Measurements from ENCODE around the gene LAD1. TPM values are rescaled to one million over a fixed set of nuclear protein-coding genes. Genes with fewer than 3 reads are reported as not detected.

Gene LAD1
- total and polyA plus RNA-seq, 9 of the 15 experiments (the other 6 are each of a cell fraction or from before 2014, with no cell fraction given), result 0.31 TPM; not detected in 8

DNA sequence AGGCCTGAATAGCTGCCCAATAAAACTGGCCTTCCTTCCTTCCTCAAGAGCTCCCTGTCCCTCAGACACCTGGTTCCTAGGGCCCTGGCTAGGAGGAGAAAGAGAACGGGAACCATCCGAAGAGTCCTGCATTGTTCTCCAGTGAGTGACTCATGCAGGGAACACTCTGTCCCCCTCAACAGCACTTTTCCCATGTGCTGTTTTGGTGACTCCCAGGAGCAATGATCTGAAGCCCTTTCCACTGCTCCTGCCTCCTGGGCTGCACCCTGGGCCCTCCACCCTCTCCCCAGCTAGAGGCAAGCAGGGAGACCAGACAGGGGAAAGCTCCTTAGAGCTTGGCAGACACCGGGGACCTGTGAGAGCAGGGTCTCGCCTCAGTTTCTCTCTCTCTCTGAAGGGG, 40.5 kb downstream of the LAD1 start (continued):
- no peak for TF ChIP-seq ZNF592 (IDR thresholded peaks at IDR 0.05)
- TF ChIP-seq USF1 (CRISPR knock-in tag; IDR thresholded peaks at IDR 0.05), result no peak
- no peak for TF ChIP-seq ZNF75A (CRISPR knock-in tag; IDR thresholded peaks at IDR 0.05)
- TF ChIP-seq, protein P1, sequence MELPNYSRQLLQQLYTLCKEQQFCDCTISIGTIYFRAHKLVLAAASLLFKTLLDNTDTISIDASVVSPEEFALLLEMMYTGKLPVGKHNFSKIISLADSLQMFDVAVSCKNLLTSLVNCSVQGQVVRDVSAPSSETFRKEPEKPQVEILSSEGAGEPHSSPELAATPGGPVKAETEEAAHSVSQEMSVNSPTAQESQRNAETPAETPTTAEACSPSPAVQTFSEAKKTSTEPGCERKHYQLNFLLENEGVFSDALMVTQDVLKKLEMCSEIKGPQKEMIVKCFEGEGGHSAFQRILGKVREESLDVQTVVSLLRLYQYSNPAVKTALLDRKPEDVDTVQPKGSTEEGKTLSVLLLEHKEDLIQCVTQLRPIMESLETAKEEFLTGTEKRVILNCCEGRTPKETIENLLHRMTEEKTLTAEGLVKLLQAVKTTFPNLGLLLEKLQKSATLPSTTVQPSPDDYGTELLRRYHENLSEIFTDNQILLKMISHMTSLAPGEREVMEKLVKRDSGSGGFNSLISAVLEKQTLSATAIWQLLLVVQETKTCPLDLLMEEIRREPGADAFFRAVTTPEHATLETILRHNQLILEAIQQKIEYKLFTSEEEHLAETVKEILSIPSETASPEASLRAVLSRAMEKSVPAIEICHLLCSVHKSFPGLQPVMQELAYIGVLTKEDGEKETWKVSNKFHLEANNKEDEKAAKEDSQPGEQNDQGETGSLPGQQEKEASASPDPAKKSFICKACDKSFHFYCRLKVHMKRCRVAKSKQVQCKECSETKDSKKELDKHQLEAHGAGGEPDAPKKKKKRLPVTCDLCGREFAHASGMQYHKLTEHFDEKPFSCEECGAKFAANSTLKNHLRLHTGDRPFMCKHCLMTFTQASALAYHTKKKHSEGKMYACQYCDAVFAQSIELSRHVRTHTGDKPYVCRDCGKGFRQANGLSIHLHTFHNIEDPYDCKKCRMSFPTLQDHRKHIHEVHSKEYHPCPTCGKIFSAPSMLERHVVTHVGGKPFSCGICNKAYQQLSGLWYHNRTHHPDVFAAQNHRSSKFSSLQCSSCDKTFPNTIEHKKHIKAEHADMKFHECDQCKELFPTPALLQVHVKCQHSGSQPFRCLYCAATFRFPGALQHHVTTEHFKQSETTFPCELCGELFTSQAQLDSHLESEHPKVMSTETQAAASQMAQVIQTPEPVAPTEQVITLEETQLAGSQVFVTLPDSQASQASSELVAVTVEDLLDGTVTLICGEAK (IDR thresholded peaks at IDR 0.05), result no peak
- TF ChIP-seq, protein P1 (CRISPR knock-in tag; IDR thresholded peaks at IDR 0.05), result no peak
- TF ChIP-seq THAP7 (CRISPR knock-in tag; IDR thresholded peaks at IDR 0.05), result no peak
- TF ChIP-seq, protein P2, sequence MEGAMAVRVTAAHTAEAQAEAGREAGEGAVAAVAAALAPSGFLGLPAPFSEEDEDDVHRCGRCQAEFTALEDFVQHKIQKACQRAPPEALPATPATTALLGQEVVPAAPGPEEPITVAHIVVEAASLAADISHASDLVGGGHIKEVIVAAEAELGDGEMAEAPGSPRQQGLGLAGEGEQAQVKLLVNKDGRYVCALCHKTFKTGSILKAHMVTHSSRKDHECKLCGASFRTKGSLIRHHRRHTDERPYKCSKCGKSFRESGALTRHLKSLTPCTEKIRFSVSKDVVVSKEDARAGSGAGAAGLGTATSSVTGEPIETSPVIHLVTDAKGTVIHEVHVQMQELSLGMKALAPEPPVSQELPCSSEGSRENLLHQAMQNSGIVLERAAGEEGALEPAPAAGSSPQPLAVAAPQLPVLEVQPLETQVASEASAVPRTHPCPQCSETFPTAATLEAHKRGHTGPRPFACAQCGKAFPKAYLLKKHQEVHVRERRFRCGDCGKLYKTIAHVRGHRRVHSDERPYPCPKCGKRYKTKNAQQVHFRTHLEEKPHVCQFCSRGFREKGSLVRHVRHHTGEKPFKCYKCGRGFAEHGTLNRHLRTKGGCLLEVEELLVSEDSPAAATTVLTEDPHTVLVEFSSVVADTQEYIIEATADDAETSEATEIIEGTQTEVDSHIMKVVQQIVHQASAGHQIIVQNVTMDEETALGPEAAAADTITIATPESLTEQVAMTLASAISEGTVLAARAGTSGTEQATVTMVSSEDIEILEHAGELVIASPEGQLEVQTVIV (CRISPR knock-in tag; IDR thresholded peaks at IDR 0.05; ENCODE audit: borderline replicate concordance), result no peak
- TF ChIP-seq CHD1 (IDR thresholded peaks at IDR 0.05; ENCODE audit: low read length), result no peak

All from K562 (cell line).